Ectodermal cell (in vitro differentiated cells): Measurements from ENCODE around the gene ZFAND3.

Experiments used
- H3K27ac ChIP-seq: 2 replicates; pipeline ENCODE4 v1.7.0; 2013; ENCODE audit warnings: mild to moderate bottlenecking, low read depth, low read length; ENCODE audit not compliant: insufficient read depth, poor library complexity, severe bottlenecking
- H3K27me3 ChIP-seq: 2 replicates; pipeline ENCODE4 v1.7.0; 2013; ENCODE audit warnings: mild to moderate bottlenecking, low read length; ENCODE audit not compliant: insufficient read depth, control insufficient read depth, poor library complexity, severe bottlenecking
- H3K36me3 ChIP-seq: one replicate; pipeline ENCODE4 v1.7.0; 2013; ENCODE audit warnings: low read length; ENCODE audit not compliant: control insufficient read depth, insufficient read depth
- H3K4me1 ChIP-seq: one replicate; pipeline ENCODE4 v1.7.0; 2013; ENCODE audit warnings: low read length; ENCODE audit not compliant: control insufficient read depth, insufficient read depth
- H3K4me3 ChIP-seq: 2 replicates; pipeline ENCODE4 v1.7.0; 2013; ENCODE audit warnings: low read depth, low read length, control low read depth; ENCODE audit not compliant: insufficient read depth
- H3K9me3 ChIP-seq: 2 replicates; pipeline ENCODE4 v1.7.0; 2013; ENCODE audit warnings: mild to moderate bottlenecking, low read length, moderate library complexity; ENCODE audit not compliant: control insufficient read depth
- WGBS, 2 experiments: methylation state at CpG; one replicate each; pipeline ENCODE4 v1.1.7; 2013; ENCODE audit warnings: missing lambda C conversion rate in 2 of 2; 5-methylcytosine and 5-hydroxymethylcytosine counted together

Gene ZFAND3

GRCh38 chr6:37845026-37845911 is 25.7 kb downstream of the ZFAND3 start:
- H3K9me3 ChIP-seq = no peaks in the 10 kb centered on the region
- no peaks in the 10 kb centered on the region for H3K4me1 ChIP-seq
- H3K36me3 ChIP-seq = no peaks in the 10 kb centered on the region
- 93 to 99% methylated on average over 5 to 6 of the region's 6 CpGs for WGBS, 2 experiments
- no peaks in the 10 kb centered on the region for H3K27me3 ChIP-seq
- H3K4me3 ChIP-seq = no peak overlapping the region
- H3K27ac ChIP-seq = no peak overlapping the region

- no peaks in the 10 kb centered on the region for H3K9me3 ChIP-seq
- no peaks in the 10 kb centered on the region for H3K27me3 ChIP-seq
- no peak overlapping the region for H3K4me3 ChIP-seq
- no peaks in the 10 kb centered on the region for H3K4me1 ChIP-seq
- no peak overlapping the region for H3K27ac ChIP-seq
- no peaks in the 10 kb centered on the region for H3K36me3 ChIP-seq
Observed at GRCh38 chr6:37845930-37846329, 26.4 kb downstream of the ZFAND3 start.

GRCh38 chr6:37847704-37848103 is 28.2 kb downstream of the ZFAND3 start:
- 95% methylated on average over 3 of the region's 3 CpGs for WGBS, 2 experiments
- Histone ChIP-seq H3K4me3 (no peak overlapping the region), H3K27ac (no peak overlapping the region)

GRCh38 chr6:37848371-37848770 is 28.8 kb downstream of the ZFAND3 start:
- Histone ChIP-seq H3K4me1 (no peaks in the 10 kb centered on the region), H3K9me3 (no peaks in the 10 kb centered on the region), H3K27me3 (no peaks in the 10 kb centered on the region), H3K4me3 (no peak overlapping the region), H3K27ac (no peak overlapping the region), H3K36me3 (no peaks in the 10 kb centered on the region)
- 96% methylated on average over 4 of the region's 4 CpGs for WGBS, 2 experiments

More at GRCh38 chr6:37847704-37848103, 28.2 kb downstream of the ZFAND3 start:
- H3K36me3 ChIP-seq = no peaks in the 10 kb centered on the region
- H3K4me1 ChIP-seq = no peaks in the 10 kb centered on the region
- H3K27me3 ChIP-seq = no peaks in the 10 kb centered on the region
- H3K9me3 ChIP-seq = no peaks in the 10 kb centered on the region

GRCh38 chr6:37850260-37850659 is 30.7 kb downstream of the ZFAND3 start:
- no peaks in the 10 kb centered on the region for H3K9me3 ChIP-seq
- WGBS, 2 experiments = 97 to 99% methylated on average over 3 to 4 of the region's 4 CpGs
- no peaks in the 10 kb centered on the region for H3K36me3 ChIP-seq
- no peaks in the 10 kb centered on the region for H3K27me3 ChIP-seq
- H3K4me3 ChIP-seq = no peak overlapping the region
- H3K4me1 ChIP-seq = no peaks in the 10 kb centered on the region
- no peak overlapping the region for H3K27ac ChIP-seq

GRCh38 chr6:37850728-37851285 is 31.3 kb downstream of the ZFAND3 start:
- Histone ChIP-seq H3K4me3 (no peak overlapping the region), H3K9me3 (no peaks in the 10 kb centered on the region), H3K4me1 (no peaks in the 10 kb centered on the region), H3K36me3 (no peaks in the 10 kb centered on the region), H3K27ac (no peak overlapping the region), H3K27me3 (no peaks in the 10 kb centered on the region)
- WGBS, 2 experiments = 92% methylated on average over 9 of the region's 9 CpGs

- H3K4me1 ChIP-seq = no peaks in the 10 kb centered on the region
- no peaks in the 10 kb centered on the region for H3K9me3 ChIP-seq
- no peak overlapping the region for H3K27ac ChIP-seq
- H3K36me3 ChIP-seq = no peaks in the 10 kb centered on the region
- WGBS, 2 experiments = 100% methylated on average over 1 of the region's 1 CpG
- H3K4me3 ChIP-seq = no peak overlapping the region
- H3K27me3 ChIP-seq = no peaks in the 10 kb centered on the region
Observed at GRCh38 chr6:37851997-37852524, 32.5 kb downstream of the ZFAND3 start.

GRCh38 chr6:37856285-37856684 is 36.8 kb downstream of the ZFAND3 start:
- H3K27me3 ChIP-seq = no peaks in the 10 kb centered on the region
- WGBS, 2 experiments = 96 to 97% methylated on average over 2 of the region's 2 CpGs

GRCh38 chr6:37858363-37858762 is 38.8 kb downstream of the ZFAND3 start:
- Histone ChIP-seq H3K4me1 (no peaks in the 10 kb centered on the region), H3K9me3 (no peaks in the 10 kb centered on the region), H3K36me3 (peaks cover 2% of the 10 kb centered on the region), H3K27ac (no peak overlapping the region), H3K4me3 (no peak overlapping the region), H3K27me3 (no peaks in the 10 kb centered on the region)
- 95 to 97% methylated on average over 3 of the region's 3 CpGs for WGBS, 2 experiments

More at GRCh38 chr6:37856285-37856684, 36.8 kb downstream of the ZFAND3 start:
- H3K9me3 ChIP-seq = no peaks in the 10 kb centered on the region
- H3K4me3 ChIP-seq = no peak overlapping the region
- no peaks in the 10 kb centered on the region for H3K4me1 ChIP-seq
- H3K27ac ChIP-seq = no peak overlapping the region
- no peaks in the 10 kb centered on the region for H3K36me3 ChIP-seq

GRCh38 chr6:37860226-37860839 is 40.8 kb downstream of the ZFAND3 start:
- Histone ChIP-seq H3K9me3 (no peaks in the 10 kb centered on the region), H3K4me1 (no peaks in the 10 kb centered on the region), H3K27ac (no peak overlapping the region), H3K36me3 (peaks cover 5% of the 10 kb centered on the region), H3K27me3 (no peaks in the 10 kb centered on the region), H3K4me3 (no peak overlapping the region)
- 71% methylated on average over 1 of the region's 1 CpG; no CpG with 5 or more reads in 1 of the 2 experiments for WGBS, 2 experiments
